NCI-H146 (cell line): Measurements from ENCODE around the gene KIAA1328.

Source experiments
- DNase-seq: peaks from one replicate; lab custom pipeline; 2025; lab: John Stamatoyannopoulos, UW

Gene KIAA1328

GRCh38 chr18:37277804-37278203 is 448.9 kb downstream of the KIAA1328 start:
- no peak for DNase-seq
